Measurements from ENCODE around the gene TRAPPC13.

Gene TRAPPC13

GRCh38 chr5:65682148-65682547, 57.3 kb downstream of the TRAPPC13 start:
- ATAC-seq (no peak), DNase-seq (no peak)

- ATAC-seq (no peak), DNase-seq (no peak)
Measured at GRCh38 chr5:65693121-65693520, 68.3 kb downstream of the TRAPPC13 start.

DNA sequence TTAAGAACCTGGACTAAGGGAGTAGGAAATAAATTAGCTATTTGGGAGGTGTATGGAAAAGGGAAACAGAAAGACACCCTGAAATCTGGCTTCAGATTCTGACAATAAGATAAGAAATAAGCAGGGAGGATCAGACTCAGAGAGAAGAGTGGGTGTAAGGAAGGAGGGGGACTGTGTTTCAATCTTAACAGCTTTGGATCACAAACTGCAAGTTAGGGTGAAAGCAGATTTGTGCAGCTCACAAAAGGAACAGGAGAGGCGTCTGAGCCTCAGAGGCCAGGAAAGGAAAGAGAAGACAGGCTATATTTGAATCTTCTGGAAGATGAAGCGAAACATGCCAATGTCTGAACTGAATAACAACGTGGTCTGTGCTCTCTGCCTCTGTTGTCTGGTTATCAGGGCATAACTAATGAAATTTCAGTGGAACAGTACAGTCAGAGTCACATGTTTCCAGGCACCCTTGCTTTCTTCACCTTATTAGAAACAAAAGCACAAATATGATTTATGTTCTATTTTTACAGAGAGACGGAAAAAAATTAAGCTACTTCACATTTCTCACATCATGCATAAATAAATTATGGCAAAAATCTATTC, 70.4 kb downstream of the TRAPPC13 start:
- ATAC-seq, result no peak
- no peak for DNase-seq

DNA sequence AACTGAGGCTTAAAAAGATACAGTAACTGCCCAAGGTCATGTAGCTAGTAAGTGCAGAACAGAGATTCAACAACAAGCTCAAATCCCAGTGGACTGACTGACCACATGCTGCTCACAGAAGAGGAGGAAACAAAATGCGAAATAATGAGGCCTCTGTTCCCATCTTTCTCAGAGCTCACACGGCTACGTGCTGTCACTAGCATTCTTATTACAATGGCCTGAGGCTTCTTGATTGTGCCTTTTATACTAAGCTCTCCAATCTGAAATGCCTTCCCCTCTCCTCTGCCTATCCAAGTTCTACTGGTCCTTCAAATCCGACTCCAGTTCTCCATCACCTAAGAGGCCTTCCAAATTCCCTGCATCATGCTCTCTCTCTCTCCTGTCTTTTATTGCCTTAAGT, 71.1 kb downstream of the TRAPPC13 start:
- DNase-seq, result no peak
- ATAC-seq, result no peak

- no peak for ATAC-seq
- no peak for DNase-seq
Measured at GRCh38 chr5:65696892-65697291, 72.1 kb downstream of the TRAPPC13 start.

GRCh38 chr5:65699338-65699737, 74.5 kb downstream of the TRAPPC13 start:
- ATAC-seq (no peak), DNase-seq (no peak)

GRCh38 chr5:65702036-65702435, 77.2 kb downstream of the TRAPPC13 start:
- ATAC-seq (no peak), DNase-seq (no peak)

GRCh38 chr5:65704621-65705239, 79.9 kb downstream of the TRAPPC13 start:
- no peak for DNase-seq
- no peak for ATAC-seq

DNA sequence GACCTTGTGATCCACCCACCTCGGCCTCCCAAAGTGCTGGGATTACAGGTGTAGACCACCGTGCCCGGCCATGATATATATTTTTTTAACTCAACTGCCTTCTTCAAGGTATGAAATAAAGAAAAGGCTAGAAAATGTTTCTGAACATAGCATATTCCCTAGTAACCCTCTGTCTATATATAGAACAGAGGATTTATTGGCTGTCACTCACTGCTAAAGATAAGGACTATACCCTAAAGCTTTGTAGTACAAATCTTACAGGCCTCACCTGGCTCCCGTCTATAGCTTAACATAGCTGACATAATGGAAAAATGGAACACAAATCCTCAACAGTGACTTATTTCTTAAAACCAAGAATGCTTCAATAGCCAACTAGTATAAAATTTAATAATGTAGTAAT, 82.8 kb downstream of the TRAPPC13 start:
- DNase-seq (no peak), ATAC-seq (no peak)

DNA sequence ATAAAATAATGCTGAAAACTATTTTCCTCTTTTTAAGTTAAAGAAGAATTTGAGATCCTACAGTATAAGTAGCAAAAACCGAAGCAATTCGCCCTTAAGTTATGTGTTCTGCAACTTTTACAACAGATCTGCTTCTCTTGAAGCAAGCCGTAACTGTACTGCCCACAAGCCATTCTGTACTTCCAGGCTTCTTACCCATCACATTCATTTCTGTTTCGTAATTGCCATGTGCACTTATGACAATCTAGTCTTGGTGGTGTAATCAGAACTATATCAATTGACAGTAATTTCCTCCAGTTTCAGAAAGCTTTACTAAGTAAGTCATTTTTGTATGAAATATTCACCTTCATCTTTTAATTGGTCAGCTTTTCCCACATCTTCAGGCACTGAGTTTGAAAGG, 83.3 kb downstream of the TRAPPC13 start:
- ATAC-seq, result no peak

More for the DNA sequence above, 83.3 kb downstream of the TRAPPC13 start:
- no peak for DNase-seq
